NCI-H146 treated with DMSO at 0.1 percent for 48 hours (cell line): ENCODE data around the gene ZNF335.
"Not testable (repeated sequence)": the region's sequence is repeated elsewhere in the genome, so short reads cannot be mapped to it uniquely, and the experiment has no call there.

Experiments
- DNase-seq: peaks from one replicate; lab custom pipeline; 2025; ENCODE audit not compliant: unreplicated experiment; lab: John Stamatoyannopoulos, UW

ZNF335 gene

DNA sequence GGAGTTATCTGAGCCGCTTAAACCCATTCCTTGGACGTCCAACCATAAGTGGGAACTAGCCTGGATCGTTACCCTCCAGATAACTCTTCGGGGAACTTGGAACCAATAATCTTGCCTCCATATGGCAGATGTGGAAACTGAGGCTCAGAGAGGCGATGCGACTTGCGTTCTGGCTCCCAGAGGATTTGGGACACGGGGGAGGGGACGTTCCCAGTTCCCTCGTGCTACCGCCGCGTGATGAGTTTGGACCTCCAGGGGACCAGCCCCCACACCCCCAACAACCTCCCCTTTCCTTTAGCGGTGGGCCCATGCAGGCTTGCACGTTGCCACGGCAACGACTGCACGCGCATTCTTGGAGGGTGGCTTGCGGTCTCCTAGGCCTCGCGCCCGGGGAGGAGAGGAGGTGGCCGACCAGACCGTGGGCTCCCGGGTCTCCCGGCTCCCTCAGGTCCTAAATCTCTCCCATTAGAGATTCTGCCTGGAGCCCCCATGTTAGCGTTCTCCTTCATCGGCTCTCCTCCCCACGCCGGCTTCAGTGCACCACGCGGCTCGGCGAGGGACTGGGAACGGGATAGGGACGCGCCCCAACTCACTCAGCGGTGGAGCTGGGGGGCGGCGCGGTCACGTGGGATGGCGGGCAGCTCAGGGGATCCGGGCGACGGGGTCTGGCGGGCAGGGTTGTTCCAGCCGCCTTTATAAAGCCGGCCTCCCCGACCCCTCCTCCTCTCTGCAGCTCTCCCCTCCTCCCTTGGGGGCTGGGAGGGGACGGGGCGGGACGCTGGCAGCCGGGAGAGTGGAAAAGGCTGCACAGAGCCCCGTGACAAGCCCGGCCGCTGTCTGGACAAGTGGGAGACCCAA lies 60.3 kb downstream of the ZNF335 start, which contains the start of gene PLTP:
Gene PLTP (minus strand): TSS at position 670 of the 858 bp plus-strand sequence. CDS start 703 bp downstream, outside the sequence.
- no peak for DNase-seq

GRCh38 chr20:45910670-45911485 lies 61.1 kb downstream of the ZNF335 start:
- peak; percentile 99 for DNase-seq

GRCh38 chr20:45909817-45910669 lies 62.0 kb downstream of the ZNF335 start:
- DNase-seq = no peak

DNA sequence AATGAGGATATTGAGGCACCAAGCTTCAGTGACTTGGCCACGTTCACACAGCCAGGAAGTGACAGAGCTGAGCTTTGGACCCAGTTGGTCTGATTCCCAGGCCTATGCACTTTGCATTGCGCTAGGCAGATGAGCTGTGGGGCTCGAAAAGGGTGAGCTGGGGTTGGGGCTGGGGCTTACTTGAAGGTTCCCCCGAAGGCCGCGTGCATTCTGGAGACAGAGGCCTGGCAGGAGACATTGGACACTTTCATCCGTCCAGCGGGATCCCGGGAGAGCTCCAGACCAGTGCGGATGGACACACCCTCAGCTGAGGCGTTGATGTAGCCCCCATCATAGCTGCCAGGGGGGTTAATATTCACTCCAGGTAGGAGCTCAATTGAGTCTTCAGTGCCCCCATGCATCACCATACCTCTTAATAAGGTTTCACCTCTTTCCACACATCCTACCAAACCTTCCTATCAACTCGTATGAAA lies 62.6 kb downstream of the ZNF335 start:
- DNase-seq = no peak

DNA sequence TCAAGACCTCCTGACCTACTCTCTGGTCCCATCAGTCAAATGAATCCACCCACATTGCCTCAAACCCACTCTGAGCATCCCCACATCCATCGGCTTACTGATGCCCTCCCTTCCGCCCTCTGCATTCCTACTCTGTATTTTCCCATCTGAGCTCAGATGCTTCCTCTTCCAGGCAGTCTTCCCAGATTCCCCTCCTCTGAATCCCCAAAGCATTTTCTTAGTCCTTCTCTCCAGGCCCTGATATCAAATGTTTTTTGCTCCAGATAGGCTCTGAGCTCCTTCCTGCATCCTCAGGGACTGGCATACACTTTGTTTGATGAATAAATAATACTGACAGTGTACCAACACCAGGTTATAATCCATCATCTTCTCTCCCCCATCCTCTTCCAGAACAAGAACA lies 63.9 kb downstream of the ZNF335 start:
- DNase-seq = no peak

DNA sequence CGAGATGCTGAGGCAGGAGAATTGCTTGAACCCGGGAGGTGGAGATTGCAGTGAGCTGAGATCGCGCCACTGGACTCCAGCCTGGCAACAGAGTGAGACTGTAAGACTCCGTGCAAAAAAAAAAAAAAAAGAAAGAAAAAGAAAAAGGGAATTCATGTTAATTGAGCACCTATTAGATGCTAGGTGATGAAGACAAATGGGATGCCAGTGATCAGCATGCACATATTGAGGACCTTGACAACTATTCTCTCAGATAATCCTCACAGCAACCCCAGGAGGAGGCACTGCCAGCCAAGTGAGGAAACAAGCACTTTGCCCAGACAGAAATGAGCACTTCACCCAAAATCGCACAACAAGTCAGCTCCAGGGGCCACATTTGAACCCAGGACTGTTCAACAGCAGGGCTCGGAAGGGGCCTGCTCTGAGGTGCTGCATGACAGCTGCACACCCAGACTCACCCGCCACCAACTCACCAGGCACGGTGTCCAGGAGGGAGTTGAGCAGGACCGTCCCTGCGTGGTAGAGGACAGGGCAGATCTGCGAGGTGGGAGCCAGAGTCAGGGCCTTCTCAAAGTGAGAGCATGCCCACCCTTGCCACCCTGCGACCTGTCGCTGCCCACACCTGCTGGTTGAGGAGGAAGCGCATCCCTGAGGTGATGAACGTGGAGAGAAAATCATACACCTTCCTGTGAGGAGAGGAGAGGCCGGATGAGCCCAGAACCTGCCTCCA lies 64.6 kb downstream of the ZNF335 start:
- no peak for DNase-seq

DNA sequence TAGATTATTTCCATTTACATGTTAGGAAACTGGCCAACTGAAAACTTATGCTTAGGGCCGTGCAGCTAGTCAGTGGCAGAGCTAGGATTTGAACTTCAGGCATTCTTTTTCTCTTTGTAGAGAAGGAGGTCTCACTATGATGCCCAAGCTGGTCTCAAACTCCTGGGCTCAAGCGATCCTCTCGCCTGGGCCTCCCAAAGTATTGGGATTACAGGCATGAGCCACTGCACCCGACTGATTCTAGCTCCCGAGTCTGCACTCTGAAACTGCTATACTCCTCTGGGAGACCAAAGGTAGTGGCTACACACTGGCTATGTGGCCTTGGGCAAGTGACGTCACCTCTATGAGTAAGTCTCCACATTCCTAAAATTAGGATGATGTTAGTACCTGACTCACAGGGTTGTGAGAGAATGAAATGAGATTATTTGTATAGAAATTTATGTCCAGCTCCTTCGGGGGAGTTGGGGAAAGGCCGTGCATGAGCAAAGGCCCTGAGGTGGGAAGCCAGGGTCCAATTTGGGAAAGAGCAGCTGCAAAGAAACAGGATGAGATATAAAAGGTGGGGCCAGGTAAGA lies 66.4 kb downstream of the ZNF335 start:
- no peak for DNase-seq

DNA sequence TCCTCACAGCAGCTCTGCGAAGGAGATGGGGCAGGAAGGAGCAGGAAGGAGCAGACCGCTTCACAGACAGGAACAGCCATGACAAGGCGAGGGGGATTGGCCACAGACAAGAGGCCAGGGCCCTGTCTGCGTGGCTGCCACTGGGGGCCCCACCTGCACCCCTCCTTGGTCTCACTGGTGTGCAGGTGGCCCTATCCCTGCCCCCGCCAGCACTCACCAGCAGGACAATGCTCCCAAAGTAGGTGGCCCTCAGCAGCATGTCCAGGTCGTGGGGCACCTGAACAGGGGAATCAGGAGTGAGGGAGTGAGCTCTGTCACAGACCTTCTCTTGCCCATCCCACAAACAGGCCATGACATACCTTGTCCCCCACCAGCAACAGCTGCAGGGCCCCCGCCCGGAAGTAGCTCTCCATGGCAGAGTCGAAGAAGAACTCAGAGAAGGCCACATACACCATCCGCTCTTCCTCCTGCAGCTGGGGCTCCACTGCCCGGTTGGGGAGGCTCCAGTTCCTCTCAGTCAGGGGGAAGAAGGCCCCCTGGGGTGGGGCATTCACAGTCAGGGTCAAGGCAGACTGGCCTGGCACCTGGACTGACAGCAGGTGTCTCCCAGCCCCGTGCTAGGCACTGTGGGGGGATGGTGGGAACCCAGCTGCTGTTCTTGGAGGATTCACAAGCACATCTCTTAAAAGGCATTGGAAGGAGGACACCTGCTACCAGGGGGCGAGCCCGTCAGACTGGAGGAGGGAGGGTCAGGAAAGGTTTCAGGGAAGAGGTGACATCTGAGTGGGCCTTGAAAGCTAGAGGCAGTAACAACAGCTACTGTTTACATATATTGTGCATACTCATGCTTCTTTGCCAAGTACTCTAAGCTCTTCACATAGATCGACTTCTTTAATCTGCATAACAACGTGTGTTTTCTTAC lies 67.2 kb downstream of the ZNF335 start:
- no peak for DNase-seq

GRCh38 chr20:45902199-45902701 lies 69.8 kb downstream of the ZNF335 start:
- DNase-seq = no peak

DNA sequence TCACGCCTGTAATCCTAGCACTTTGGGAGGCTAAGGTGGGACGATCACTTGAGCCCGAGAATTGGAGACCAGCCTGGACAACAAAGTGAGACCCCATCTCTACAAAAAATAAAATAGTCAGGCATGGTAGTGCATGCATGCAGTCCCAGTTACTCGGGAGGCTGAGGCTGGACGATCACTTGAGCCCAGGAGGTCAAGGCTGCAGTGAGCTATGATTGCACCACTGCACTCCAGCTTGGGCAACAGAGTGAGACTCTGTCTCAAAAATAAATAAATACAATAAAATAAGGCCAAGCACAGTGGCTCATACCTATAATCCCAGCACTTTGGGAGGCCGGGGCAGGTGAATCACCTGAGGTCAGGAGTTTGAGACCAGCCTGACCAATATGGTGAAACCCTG lies 70.7 kb downstream of the ZNF335 start:
- DNase-seq = not testable (repeated sequence)

DNA sequence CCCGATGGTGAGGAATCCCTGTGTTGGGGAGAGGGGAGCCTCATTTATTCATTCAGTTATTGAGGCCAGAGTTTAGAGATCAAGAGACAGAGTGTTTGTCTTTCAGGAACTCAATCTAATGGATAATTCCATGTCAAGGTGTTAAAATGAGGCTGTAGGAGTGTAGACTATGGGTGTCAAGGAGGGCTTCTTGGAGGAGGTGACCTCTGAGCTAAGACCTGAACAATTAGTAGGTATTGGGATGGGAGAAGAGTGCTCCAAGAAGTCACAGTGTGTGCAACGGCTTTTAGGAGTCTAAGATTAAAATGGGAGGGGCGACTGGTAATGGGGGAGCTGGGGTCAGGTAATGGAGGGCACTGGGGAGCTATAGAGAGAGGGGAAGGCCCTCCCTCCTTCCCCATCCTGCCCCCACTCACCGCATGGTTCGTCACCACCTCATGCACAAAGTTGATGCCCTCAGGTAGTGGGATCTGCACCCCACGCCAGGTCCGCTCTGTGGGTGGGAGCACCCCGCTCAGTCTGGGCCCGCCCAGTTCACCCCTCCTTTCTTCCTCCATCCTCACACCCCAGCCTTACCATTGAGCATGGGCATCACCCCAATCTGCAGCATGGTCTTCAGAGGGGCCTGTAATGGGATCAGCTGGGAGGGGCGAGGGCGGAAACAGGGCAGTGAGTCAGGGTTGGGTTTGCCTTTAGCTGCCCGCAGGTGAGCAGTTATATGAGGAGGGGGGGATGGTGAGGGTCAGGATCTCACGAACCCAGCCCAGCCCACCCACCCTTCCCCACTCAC lies 72.8 kb downstream of the ZNF335 start:
- no peak for DNase-seq
